CD4-positive, alpha-beta T cell treated with Interleukin-17A for 4 hours (primary cell): ENCODE data around the gene SOS1.
"Not testable (repeated sequence)": the region's sequence is repeated elsewhere in the genome, so short reads cannot be mapped to it uniquely, and the experiment has no call there.

Experiments
- DNase-seq: peaks from one replicate; pipeline ENCODE4 v3.0.0-alpha.2; 2020; ENCODE audit warnings: mixed read lengths

The SOS1 gene

GRCh38 chr2:39138187-39138836, 17.5 kb upstream of the SOS1 start:
- DNase-seq: not testable (repeated sequence)

DNA sequence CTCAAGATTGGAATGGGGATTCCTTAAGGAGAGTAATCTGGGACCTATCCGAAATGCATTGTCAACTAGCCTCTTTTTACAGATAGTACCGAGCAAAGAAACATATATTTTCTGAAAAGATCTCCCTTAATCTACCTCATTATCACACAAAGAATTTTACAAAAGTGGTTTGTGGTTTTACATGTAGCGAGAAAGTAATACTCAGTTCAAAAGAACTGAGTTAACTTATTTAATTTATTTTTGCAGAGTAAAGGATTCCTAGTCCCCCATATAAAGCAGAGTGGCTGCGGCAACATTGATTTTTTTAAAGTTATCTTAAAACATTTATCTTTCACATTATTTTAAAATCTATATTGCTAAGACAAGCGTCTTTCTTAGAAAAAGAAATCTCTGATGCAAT, 15.9 kb upstream of the SOS1 start:
- DNase-seq: no peak

DNA sequence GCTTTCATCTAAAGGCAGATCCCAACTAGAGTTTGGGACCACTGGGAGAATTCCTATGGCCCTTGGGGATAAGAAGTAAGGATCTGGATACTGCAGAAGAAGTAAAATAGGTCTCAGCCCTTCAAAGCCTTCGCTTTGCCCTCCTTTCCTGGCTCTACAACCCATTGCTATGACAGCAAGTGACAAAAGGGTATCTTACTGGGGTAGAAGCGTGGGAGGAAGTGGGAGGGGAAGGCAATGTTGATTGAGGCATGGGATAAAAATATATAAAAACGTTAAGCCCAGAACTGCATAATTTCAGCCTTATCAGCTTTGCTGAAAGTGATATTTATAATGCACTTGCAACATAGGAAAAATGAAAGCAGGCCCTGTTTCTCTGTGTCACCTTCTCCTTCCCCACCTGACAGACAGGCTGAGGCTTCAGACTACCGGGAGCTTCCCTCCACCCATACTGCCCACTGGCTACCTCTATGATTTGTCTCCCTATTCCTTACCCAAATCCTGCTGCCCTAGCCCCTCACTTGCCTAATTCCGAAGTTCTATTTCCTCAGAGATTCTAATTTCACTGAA, 14.9 kb upstream of the SOS1 start:
- DNase-seq: peak; percentile 34

DNA sequence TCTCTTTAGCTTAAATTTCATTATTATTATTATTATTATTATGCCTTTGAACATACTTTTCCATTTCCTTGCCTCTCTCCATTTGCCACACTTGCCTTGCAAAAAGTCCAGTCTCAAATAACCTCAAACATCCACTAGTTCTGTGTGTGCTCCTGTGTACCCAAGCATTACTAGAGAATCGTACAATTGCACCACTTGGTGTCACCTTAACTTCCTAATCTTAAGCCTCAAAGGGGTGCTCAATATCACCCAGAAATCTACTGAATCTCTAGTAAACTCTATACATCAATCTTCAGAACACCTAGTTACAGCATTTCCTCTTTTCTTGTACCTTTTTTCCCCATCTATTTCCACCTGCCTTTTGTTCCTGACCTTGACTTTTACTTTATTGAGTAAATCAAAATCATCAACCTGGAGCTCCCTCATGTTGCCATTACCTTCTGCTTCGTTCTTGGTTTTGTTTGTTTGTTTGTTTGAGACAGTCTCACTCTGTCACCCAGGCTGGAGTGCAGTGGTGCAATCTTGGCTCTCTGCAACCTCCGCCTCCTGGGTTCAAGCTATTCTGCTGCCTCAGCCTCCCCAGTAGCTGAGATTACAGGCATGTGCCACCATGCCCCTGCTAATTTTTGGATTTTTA, 12.5 kb upstream of the SOS1 start:
- no peak for DNase-seq

DNA sequence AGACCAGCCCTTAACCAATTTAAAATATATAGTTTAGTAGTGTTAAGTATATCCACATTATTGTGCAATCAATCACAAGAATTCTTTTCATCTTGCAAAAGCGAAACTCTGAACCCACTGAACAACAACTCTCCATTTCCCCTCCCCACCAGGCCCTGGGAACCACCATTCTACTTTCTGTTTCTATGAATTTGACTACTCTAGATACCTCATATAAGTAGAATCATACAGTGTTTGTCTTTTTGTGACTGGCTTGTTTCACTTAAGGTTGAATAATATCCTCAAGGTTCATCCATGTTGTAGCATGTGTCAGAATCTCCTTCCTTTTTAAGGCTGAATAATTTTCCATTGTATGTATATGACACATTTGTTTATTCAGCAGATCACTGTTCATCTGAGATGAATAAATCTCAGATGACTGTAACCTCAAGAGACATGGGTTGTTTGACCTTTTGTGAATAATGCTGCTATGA, 8.1 kb upstream of the SOS1 start:
- DNase-seq: peak; percentile 69

- peak; percentile 70 for DNase-seq
Observed at GRCh38 chr2:39127973-39128372, 7.1 kb upstream of the SOS1 start.

DNA sequence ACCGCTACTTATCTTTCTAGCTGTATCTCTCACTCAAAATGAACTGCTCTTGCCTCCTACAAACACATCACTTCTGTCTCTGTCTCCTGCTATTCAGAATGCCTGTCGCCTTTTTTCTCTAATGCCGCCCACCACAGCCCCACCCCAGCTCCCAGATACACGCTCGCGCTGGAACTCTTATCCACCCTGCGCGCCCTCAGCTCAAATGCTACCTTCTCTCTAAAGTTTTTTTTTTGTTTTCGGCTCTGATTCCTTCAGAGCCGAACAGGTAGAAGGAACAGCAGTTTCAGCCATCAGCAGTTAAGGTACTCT, 3.9 kb upstream of the SOS1 start:
- DNase-seq: peak; percentile 44

DNA sequence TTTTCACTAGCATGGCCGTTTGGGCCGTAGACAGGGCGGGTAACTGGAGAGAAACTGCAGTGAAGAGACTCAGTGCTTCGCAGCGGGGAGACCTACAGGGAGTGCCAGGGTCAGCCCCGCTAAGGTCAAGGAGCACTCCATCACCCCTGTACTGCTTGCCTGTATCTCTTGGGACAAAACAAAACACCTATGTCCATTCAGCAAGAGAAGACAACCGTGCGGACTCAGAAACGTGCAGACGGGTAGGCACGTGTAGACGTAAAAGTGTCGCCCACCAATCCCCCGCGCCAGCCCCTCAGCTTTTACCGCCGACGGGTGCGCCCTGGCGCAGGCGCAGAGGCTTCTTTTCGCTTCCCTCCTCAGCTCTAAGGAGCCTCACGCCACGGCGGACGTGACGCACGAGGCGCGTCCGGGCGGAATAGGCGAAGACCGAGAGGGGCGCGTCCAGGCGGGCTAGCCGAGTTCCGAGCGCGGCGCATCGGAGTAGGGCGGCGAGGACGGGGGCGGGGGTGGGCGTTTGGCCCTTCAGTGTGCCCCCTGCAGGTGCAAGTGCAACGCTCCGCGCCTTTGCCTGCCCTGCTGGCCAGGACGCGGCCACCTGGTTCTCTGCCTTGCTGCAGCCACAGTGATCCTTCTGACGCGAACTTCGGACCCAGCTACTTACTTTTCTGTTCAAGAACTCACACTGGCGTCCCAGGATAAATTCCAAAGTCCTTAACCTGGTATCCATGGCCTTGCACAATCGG, 3.3 kb upstream of the SOS1 start:
- DNase-seq: peak; percentile 95

GRCh38 chr2:39123436-39123999, 2.7 kb upstream of the SOS1 start:
- DNase-seq: no peak

DNA sequence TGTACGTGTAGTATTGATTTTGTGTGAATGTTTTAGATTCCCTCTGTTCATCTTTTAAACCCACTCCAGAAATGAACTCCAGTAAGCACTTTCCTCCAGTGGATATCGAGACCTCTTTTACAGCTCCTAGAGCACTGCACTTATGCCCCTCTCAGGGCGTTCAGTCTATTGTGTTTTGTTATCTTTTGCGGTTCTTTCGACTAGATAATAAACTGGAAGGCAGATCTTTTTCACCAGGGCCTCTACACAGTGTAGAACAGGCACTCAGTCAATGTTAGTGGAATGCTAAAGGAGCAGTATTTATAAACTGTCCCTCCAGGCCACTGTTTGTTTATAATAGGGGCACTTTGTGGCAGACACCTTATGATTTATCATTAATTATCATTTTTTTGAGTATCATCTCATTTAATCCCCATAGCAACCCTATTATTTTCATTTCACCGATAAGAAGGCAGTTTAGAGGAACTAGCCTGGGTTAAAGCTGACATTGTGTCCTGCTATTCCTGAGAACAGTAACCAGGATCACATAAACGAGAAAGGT, 742 bp upstream of the SOS1 start:
- no peak for DNase-seq

- DNase-seq: no peak
Observed at GRCh38 chr2:39120521-39120770, 405 bp downstream of the SOS1 start.

GRCh38 chr2:39119732-39120520, 925 bp downstream of the SOS1 start:
- DNase-seq: peak; percentile 76

DNA sequence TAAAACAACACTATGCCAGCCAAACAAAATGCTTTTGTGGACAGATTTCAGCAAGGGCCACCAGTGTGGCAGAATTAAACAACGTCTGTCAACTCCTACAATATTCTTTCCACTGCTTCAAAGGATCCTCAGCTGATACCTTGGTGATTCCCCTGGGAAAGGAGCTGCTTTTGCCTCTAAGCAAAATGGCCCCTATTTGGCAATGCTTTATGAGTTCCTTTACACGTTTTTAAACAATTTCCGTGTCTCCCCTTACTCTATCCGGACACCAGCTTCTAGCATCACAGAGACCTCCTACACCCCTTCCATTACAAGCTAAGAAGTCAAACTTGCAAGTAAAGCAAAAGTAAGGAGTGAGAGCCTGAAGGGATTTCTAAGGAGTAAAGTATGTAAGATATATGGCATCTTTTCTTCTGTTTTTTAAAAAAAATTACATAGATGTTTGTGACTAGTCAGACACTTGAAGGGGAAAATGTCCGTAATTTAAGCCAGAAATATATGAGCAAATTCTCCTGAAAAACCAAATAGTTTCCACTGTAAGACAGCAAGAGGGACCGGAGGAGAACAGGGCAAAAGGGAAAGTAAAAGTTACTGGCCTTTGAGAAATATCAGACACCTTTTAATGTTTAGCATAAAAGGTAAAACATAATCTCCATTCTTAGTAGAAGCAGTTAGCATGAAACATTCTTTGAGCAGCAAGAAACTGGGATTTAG, 1.9 kb downstream of the SOS1 start:
- DNase-seq: no peak

- no peak for DNase-seq
Observed at GRCh38 chr2:39115556-39115955, 5.3 kb downstream of the SOS1 start.

DNA sequence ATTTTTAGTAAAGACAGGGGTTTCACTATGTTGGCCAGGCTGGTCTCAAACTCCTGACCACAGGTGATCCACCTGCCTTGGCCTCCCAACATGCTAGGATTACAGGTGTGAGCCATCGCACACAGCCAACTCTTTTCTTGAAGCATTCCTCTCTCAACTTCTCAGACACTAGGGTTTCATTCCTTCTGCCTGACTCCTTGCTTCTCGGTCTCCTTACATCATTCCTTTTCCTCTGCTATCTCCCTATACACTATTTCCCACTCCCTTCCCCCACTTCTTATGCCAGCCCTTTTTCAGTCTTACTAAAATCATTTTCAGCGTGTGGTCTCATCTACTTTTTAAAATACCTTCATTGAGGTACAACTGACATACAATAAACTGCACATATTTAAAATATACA, 6.1 kb downstream of the SOS1 start:
- DNase-seq: no peak

- no peak for DNase-seq
Observed at GRCh38 chr2:39109537-39109936, 11.3 kb downstream of the SOS1 start.

DNA sequence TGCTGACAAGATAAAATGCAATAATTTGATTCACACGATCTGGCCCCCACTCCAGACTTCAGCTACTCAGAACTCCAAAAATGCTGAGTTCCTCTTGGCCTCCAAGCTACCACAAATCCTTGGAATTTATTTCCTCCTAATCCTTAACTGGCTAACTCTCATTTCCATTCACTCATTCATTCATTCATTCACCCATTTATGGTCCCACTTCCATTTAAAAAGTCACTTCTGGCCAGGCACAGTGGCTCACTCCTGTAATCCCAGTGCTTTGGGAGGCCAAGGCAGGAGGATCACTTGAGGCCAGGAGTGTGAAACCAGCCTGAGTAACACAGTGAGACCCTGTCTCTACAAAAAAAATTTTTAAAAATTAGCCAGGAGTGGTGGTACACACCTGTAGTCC, 12.5 kb downstream of the SOS1 start:
- DNase-seq: no peak

- no peak for DNase-seq
Observed at GRCh38 chr2:39107724-39108273, 13.1 kb downstream of the SOS1 start.

DNA sequence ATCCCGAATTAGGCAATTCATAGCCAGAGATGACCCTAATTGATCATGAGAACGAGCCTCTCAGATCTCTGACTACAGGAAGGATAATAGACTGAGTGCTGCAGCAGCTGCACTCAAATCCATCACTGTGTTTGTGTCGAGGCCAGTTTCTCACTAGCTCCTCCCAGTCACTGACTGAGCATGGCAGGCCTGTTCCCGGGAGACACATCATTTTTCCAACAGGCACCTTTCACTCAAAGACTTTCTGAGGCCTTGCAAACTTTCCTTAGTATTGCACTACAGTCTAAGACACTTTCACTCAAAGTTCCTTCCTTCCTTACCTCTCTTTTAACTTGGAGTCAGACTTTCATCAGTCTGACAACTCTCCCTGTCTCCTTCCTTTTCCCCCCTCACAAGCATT, 13.7 kb downstream of the SOS1 start:
- no peak for DNase-seq

GRCh38 chr2:39099870-39100728, 20.8 kb downstream of the SOS1 start:
- DNase-seq: no peak
